HepG2 (cell line): ENCODE results near the gene SLC50A1. TPM values are rescaled to one million over a fixed set of nuclear protein-coding genes. Genes with fewer than 3 reads are reported as not detected.

Experiments
- ATAC-seq: fragments of 200-7000 bp; cut with Tn5 transposase; 3 replicates; pipeline ENCODE4 v1.9.1; 2020; ENCODE audit warnings: mild to moderate bottlenecking, moderate library complexity
- BruUV-seq: library from RNA; stranded (reverse); fragments of 400-500 nt; replicated peaks from 2 replicates; lab custom pipeline; 2021; lab: Mats Ljungman, UMichigan
- CTCF ChIA-PET: fragments of 300-600 bp; formaldehyde crosslinking; extraction: SDS; loops from one replicate; lab custom pipeline; 2021; ENCODE audit warnings: low total read pairs, inconsistent platforms, low intra/inter-chr PET ratio; lab: Yijun Ruan, JAX
- POLR2A ChIA-PET: fragments of 350-600 bp; sonication (Branson Sonifier 250); formaldehyde crosslinking; loops from one replicate; lab custom pipeline; 2020; ENCODE audit warnings: antibody characterized with exemption, inconsistent platforms; lab: Yijun Ruan, JAX
- DNase-seq: peaks from one replicate; pipeline ENCODE4 v3.0.0-alpha.2; 2015; ENCODE audit warnings: low spot score
- FAIRE-seq: peaks from 3 replicates; lab custom pipeline; 2011; peaks lifted over from hg19 to GRCh38; lab: Jason Lieb, UNC
- H2AFZ ChIP-seq: one replicate; pipeline ENCODE4 v1.6.1; 2011; ENCODE audit warnings: low read length, inconsistent platforms
- H3K27ac ChIP-seq: fragments of 300-600 bp; 3 replicates; pipeline ENCODE4 v1.8.0; 2011; ENCODE audit warnings: mixed run types, mild to moderate bottlenecking, mixed read lengths, low read length, inconsistent platforms; ENCODE audit not compliant: insufficient read depth; ENCODE audit errors: extremely low read length
- H3K27me3 ChIP-seq, 2 experiments: fragments of 200-600 bp in 1 of 2; 2 replicates in 1 of 2; 3 replicates in 1 of 2; pipeline versions ENCODE4 v1.6.0 to v1.8.0; 2011; ENCODE audit warnings: low read length in 2 of 2, mild to moderate bottlenecking in 2 of 2, moderate library complexity in 2 of 2, inconsistent platforms in 1 of 2; ENCODE audit not compliant: insufficient read depth in 2 of 2, control insufficient read depth in 1 of 2
- H3K36me3 ChIP-seq, 2 experiments: fragments of 200-600 bp in 1 of 2; replicated peaks in 1 of 2; 2 replicates in 1 of 2; 3 replicates in 1 of 2; pipeline versions ENCODE4 v1.5.1 to v1.8.0; 2011; ENCODE audit warnings: low read length in 2 of 2, inconsistent platforms in 1 of 2; ENCODE audit not compliant: insufficient read depth in 2 of 2, control insufficient read depth in 1 of 2
- H3K4me1 ChIP-seq: 2 replicates; pipeline ENCODE4 v1.5.1; 2012; ENCODE audit warnings: low read length, inconsistent platforms; ENCODE audit not compliant: insufficient read depth
- H3K4me2 ChIP-seq: 2 replicates; pipeline ENCODE4 v1.6.0; 2011; ENCODE audit warnings: low read depth, low read length, inconsistent platforms
- H3K4me3 ChIP-seq, 3 experiments: fragments of 200-600 bp in 1 of 3; sonication (generic), shearing (Covaris generic) in 1 of 3; replicated peaks in 1 of 3; 2 replicates each; pipeline ENCODE4 v1.5.1; 2011 to 2016; ENCODE audit warnings: low read length in 3 of 3, inconsistent platforms in 2 of 3, low read depth in 2 of 3, mild to moderate bottlenecking in 2 of 3, control low read depth in 1 of 3, mixed read lengths in 1 of 3; ENCODE audit not compliant: insufficient read depth in 1 of 3
- H3K79me2 ChIP-seq: one replicate; pipeline ENCODE4 v1.6.1; 2011; ENCODE audit warnings: low read length, inconsistent platforms; ENCODE audit not compliant: insufficient read depth
- H3K9ac ChIP-seq: 2 replicates; pipeline ENCODE4 v1.6.0; 2011; ENCODE audit warnings: mild to moderate bottlenecking, low read depth, low read length, inconsistent platforms; ENCODE audit not compliant: insufficient read depth
- H3K9me3 ChIP-seq: 2 replicates; pipeline ENCODE4 v1.5.1; 2012; ENCODE audit warnings: mild to moderate bottlenecking, low read length
- H4K20me1 ChIP-seq: 2 replicates; pipeline ENCODE4 v1.6.0; 2011; ENCODE audit warnings: inconsistent platforms, mild to moderate bottlenecking, low read length, moderate library complexity; ENCODE audit not compliant: insufficient read depth
- ATF1 ChIP-seq: IDR thresholded peaks from 2 replicates; pipeline ENCODE4 v1.6.1; 2016; ENCODE audit warnings: mild to moderate bottlenecking, control low read depth
- GATA4 ChIP-seq: sonication (generic); IDR thresholded peaks from 2 replicates; pipeline ENCODE4 v1.6.1; 2016; ENCODE audit warnings: antibody characterized with exemption, low read depth, borderline replicate concordance
- GATAD1 ChIP-seq: IDR thresholded peaks from 2 replicates; pipeline ENCODE4 v1.6.1; 2016; ENCODE audit warnings: missing genetic modification reagents, missing compliant biosample characterization
- HNF1B ChIP-seq: sonication (generic); formaldehyde crosslinking; IDR thresholded peaks from 2 replicates; pipeline ENCODE4 v1.5.1; 2020; ENCODE audit warnings: mild to moderate bottlenecking, moderate library complexity, missing genetic modification reagents
- KDM2A ChIP-seq: sonication (generic); formaldehyde crosslinking; IDR thresholded peaks from 2 replicates; pipeline ENCODE4 v1.4.0; 2020; ENCODE audit warnings: low read depth, missing genetic modification reagents, borderline replicate concordance
- NFIC ChIP-seq: IDR thresholded peaks from 2 replicates; pipeline ENCODE4 v1.6.1; 2012; ENCODE audit warnings: mild to moderate bottlenecking, low read length, inconsistent platforms
- SOX5 ChIP-seq: IDR thresholded peaks from 2 replicates; pipeline ENCODE4 v1.6.1; 2016; ENCODE audit warnings: borderline replicate concordance
- TGIF2 ChIP-seq: IDR thresholded peaks from 2 replicates; pipeline ENCODE4 v1.6.1; 2016; ENCODE audit warnings: control low read depth, missing compliant biosample characterization
- ZBTB39 ChIP-seq: sonication (generic); formaldehyde crosslinking; IDR thresholded peaks from 2 replicates; pipeline ENCODE4 v1.5.0; 2020; ENCODE audit warnings: missing genetic modification reagents
- ZNF572 ChIP-seq: sonication (generic); formaldehyde crosslinking; IDR thresholded peaks from 2 replicates; pipeline ENCODE4 v1.5.1; 2020; ENCODE audit warnings: mild to moderate bottlenecking, missing genetic modification reagents
- ZNF775 ChIP-seq: sonication (generic); formaldehyde crosslinking; IDR thresholded peaks from 2 replicates; pipeline ENCODE4 v1.4.0; 2020; ENCODE audit warnings: missing genetic modification reagents, mild to moderate bottlenecking, moderate library complexity, borderline replicate concordance
- WGBS: methylation state at CpG from one replicate; pipeline ENCODE4 v1.1.6; 2017; ENCODE audit warnings: low lambda C conversion rate; 5-methylcytosine and 5-hydroxymethylcytosine counted together
- in situ Hi-C: cut with HindIII; loops from 2 replicates; pipeline ENCODE4 v1.10.0; 2017; ENCODE audit warnings: low pct_unique_long_range_greater_than_20kb; ENCODE audit not compliant: extremely low pct_ligation_motif_present
- intact Hi-C: fragments of 100-400 bp; cut with micrococcal nuclease; formaldehyde crosslinking; loops from one replicate; pipeline ENCODE4 v1.10.0; 2022; ENCODE audit not compliant: unreplicated experiment
- polyA plus RNA-seq, 8 experiments: library from polyadenylated mRNA; depleted of rRNA in 3 of 8; stranded (reverse) in 7 of 8; unstranded in 1 of 8; fragments of >200 nt; fragmentation: Illumina TruSeq in 4 of 8; extraction: Trizol in 4 of 8; gene quantifications; 2 replicates each; pipeline versions ENCODE4 v1.2.1 to v1.2.3, GENCODE V29; 2011 to 2016; ENCODE audit warnings: low read depth in 4 of 8, missing spikeins in 1 of 8, mixed read lengths in 1 of 8; ENCODE audit not compliant: insufficient read depth in 1 of 8
- total RNA-seq, 5 experiments: library from RNA; depleted of rRNA; stranded (reverse); fragments of >200 nt; fragmentation: Illumina TruSeq; extraction: Trizol; gene quantifications; 2 replicates each; pipeline ENCODE4 v1.2.3, GENCODE V29; 2016; ENCODE audit warnings: low read depth in 1 of 5

The SLC50A1 gene
- total and polyA plus RNA-seq, 2 of the 13 experiments (the other 11 are each of a cell fraction or from before 2014, with no cell fraction given) = 22.5 to 46.8 TPM

GRCh38 chr1:155166051-155166470, 30.4 kb downstream of the SLC50A1 start:
- Histone ChIP-seq H2AFZ (no peak overlapping the region), H3K27ac (no peak overlapping the region), H3K27me3 (0 out of 5 replicates have a peak, but pooled peaks cover 0 to 8% of the 10 kb centered on the region in 2 experiments), H3K9ac (no peak overlapping the region), H3K4me3 (peak overlapping the region in 1 of 3 experiments; percentile 40; a peak in 2 of 6 replicates), H3K36me3 (peaks cover 0 to 12% of the 10 kb centered on the region in 2 experiments; a peak in 2 of 5 replicates), H3K9me3 (no peaks in the 10 kb centered on the region), H3K4me1 (peaks cover 24% of the 10 kb centered on the region), H4K20me1 (no peaks in the 10 kb centered on the region), H3K79me2 (no peaks in the 10 kb centered on the region), H3K4me2 (peak overlapping the region; percentile 57)
- FAIRE-seq (no peak), ATAC-seq (no peak), DNase-seq (no peak)
- 50% methylated on average over 4 of the region's 8 CpGs for WGBS
- ChIA-PET CTCF (interaction anchor here (5.3 kb wide), 1 partner anchor 73 kb away, joined by 165 read pairs; no protein-coding TSS in a partner anchor), POLR2A (interaction anchor here (1.0 to 5.9 kb wide), 3 partner anchors 32 to 75 kb away, joined by 3 to 56 read pairs (median 6); partner anchors contain the start of gene EFNA1)
- in situ Hi-C loops (loop anchor here (5.0 kb wide), 1 partner anchor 74 kb away; no protein-coding TSS in a partner anchor), intact Hi-C loops (loop anchor here (2.0 kb wide), 1 partner anchor 39 kb away; the partner anchor contains the start of gene EFNA1)
- no peak for TF ChIP-seq ATF1 (CRISPR knock-in tag)
- no peak for TF ChIP-seq GATAD1 (CRISPR knock-in tag)
- no peak for TF ChIP-seq ZNF775 (CRISPR knock-in tag)
- TF ChIP-seq SOX5 = no peak
- no peak for TF ChIP-seq ZBTB39 (CRISPR knock-in tag)
- TF ChIP-seq GATA4 = no peak
- TF ChIP-seq TGIF2 (CRISPR knock-in tag) = no peak
- 0 out of 2 replicates have a peak, but pooled peaks have one; percentile 47 for TF ChIP-seq ZNF572 (CRISPR knock-in tag)
- 0 out of 2 replicates have a peak, but pooled peaks have one; percentile 22 for TF ChIP-seq HNF1B (CRISPR knock-in tag)
- no peak for TF ChIP-seq NFIC
- TF ChIP-seq KDM2A (CRISPR knock-in tag) = no peak
- no TSS peak for BruUV-seq
